ENCODE data around the gene SETD2.
"Not testable (repeated sequence)": the region's sequence is repeated elsewhere in the genome, so short reads cannot be mapped to it uniquely, and the experiment has no call there.

SETD2 gene, protein sequence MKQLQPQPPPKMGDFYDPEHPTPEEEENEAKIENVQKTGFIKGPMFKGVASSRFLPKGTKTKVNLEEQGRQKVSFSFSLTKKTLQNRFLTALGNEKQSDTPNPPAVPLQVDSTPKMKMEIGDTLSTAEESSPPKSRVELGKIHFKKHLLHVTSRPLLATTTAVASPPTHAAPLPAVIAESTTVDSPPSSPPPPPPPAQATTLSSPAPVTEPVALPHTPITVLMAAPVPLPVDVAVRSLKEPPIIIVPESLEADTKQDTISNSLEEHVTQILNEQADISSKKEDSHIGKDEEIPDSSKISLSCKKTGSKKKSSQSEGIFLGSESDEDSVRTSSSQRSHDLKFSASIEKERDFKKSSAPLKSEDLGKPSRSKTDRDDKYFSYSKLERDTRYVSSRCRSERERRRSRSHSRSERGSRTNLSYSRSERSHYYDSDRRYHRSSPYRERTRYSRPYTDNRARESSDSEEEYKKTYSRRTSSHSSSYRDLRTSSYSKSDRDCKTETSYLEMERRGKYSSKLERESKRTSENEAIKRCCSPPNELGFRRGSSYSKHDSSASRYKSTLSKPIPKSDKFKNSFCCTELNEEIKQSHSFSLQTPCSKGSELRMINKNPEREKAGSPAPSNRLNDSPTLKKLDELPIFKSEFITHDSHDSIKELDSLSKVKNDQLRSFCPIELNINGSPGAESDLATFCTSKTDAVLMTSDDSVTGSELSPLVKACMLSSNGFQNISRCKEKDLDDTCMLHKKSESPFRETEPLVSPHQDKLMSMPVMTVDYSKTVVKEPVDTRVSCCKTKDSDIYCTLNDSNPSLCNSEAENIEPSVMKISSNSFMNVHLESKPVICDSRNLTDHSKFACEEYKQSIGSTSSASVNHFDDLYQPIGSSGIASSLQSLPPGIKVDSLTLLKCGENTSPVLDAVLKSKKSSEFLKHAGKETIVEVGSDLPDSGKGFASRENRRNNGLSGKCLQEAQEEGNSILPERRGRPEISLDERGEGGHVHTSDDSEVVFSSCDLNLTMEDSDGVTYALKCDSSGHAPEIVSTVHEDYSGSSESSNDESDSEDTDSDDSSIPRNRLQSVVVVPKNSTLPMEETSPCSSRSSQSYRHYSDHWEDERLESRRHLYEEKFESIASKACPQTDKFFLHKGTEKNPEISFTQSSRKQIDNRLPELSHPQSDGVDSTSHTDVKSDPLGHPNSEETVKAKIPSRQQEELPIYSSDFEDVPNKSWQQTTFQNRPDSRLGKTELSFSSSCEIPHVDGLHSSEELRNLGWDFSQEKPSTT (N-terminal part only)

DNA sequence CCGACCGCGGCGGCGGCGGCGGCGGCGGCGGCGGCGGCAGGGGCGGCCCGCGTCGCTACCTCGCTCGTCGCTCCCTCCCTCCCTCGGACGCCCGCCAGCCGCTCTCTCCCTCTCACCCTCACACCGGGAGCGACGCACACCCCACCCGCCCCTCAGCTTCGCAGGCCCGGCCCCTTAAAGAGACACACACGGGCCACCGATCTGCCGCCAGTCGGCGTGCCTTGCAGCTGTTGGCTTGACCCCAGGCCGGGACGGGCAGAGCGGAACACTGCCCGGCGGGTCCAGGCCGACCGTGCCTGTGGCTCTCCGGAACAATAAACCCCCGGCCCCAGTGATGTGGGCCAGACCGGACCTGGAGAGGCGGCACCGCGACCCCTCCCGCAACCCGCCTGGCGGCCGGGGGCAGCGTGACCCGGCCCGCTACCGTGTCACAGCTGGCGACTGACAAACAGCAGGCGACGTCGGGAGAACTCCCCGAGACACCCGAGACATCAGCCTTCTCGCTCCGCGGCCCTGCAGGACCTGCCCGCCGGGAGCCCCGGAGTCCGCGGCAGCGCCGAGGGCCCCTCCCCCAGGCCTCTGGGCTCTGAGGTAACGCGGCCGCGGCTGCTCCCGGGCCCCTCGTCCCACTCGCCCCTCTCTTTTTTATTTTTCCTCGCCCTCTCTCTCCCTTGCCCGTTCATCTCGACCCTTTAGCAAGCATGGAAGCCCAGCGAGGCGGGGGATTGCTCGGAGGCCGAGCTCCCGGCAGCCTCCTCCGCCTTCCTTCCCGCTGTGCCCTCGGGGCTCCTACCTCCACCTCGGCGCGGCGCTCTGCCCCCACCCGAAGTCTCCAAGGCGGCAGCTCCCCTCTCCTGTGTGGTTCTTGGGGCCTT is at the start of gene SETD2:
TSS of gene SETD2 (minus strand) at position 107 of the 875 bp plus-strand sequence. CDS start 189 bp downstream, outside the sequence.
- DNase-seq (ENCODE audit: low spot score): peak; percentile 83

DNA sequence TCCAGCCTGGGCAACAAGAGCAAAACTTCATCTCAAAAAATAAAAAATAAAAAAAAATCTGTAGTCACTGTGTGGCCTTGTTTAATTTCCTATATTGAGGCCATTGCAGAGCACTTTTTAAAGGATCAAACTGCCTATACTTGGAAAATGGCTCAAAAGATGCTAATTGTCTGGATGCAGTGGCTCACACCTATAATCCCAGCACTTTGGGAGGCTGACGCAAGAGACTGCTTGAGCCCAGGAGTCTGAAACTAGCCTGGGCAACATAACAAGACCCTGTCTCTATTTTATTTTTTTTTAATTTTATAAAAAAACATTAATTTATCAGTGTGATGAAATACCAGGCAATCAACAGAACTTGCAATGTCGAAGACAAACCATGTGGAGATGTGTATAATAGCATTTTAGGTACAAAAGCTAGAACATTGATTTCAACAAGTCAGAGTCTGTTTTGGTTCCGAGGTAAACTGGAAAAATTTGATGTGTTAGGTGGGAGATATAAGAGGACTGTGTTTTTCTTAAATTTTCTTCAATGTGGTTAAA is 47.0 kb upstream of the SETD2 start:
- DNase-seq (ENCODE audit: low spot score): no peak

DNA sequence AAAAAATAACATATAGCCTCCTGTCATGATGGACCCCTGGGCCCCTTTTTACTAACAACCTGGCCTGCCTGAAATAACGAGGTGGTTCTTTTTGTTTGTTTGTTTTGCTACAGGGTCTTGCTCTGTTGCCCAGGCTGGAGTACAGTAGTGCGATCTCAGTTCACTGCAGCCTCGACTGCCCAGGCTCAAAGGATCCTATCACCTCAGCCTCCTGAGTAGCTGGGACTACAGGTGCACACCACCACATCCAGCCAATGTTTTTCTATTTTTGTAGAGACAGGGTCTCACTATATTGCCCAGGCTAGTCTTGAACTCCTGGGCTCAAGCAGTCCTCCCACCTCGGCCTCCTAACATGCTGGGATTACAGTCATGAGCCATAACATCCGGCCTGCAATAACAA is 42.1 kb upstream of the SETD2 start:
- DNase-seq (ENCODE audit: low spot score): not testable (repeated sequence)

DNA sequence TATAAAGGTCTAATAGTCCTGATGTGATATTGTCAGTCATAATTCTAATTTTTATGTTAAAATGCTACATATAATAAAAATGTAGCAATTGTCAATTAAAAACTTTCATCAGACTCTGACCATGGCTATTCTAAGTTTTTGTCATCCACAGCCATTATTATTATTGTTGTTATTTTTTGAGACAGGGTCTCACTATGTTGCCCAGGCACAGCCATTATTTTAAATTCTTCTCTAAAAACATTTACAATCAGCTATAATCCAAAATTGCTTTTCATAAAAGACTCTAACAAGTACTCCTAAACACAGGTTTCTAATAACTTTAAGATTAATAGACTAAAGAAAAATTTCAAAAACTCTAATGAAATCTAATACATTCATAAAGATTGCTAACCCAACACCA is 41.0 kb upstream of the SETD2 start:
- DNase-seq (ENCODE audit: low spot score): no peak

DNA sequence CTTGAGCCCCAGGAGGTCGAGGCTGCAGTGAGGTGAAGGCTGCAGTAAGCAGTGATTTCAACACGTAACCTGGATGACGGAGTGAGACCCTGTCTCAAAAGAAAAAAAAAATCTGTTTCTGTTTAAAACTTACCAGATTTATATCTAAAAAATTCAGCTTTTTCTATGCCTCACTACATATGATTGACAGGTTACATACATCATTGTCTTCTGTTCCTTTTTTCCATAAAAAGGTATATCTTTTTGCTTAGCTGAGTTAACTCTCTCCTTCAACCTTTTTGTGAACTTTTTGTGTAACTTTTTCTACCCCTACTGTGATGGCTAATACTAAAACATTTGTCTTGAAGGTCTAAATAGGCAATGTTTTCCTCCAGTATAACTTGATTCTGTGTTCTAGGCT is 38.6 kb upstream of the SETD2 start:
- no peak for DNase-seq (ENCODE audit: low spot score)

DNA sequence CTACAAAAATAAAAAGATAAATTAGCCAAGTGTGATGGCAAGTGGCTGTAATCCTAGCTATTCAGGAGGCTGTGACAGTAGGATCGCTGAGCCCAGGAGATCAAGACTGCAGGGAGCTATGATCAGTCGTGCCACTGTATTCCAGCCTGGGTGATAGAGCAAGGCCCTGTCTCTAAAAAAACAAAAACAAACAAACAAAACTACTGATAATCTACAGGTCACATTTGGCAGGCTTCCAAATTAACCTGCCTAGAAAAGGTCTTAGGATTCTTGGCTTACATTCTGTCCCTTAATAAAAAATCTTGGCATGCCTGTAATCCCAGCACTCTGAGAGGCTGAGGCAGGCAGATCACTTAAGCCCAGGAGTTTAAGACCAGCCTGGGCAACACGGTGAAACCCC is 33.4 kb upstream of the SETD2 start:
- DNase-seq (ENCODE audit: low spot score): no peak

DNA sequence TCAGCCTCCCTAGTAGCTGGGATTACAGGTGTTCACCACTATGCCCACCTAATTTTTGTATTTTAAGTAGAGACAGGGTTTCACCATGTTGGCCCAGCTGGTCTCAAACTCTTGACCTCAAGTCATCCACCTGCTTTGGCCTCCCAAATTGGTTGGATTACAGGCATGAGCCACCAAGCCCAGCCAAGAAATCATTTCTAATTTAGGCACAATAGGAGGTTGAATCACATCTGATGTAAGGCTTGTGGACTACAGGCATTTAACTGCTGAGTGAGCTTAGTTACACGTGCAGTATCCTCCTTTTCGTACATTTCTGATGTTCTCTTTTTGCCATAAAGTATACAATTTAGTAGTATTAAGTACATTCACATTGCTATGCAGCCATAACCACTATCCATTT is 31.1 kb upstream of the SETD2 start:
- no peak for DNase-seq (ENCODE audit: low spot score)

DNA sequence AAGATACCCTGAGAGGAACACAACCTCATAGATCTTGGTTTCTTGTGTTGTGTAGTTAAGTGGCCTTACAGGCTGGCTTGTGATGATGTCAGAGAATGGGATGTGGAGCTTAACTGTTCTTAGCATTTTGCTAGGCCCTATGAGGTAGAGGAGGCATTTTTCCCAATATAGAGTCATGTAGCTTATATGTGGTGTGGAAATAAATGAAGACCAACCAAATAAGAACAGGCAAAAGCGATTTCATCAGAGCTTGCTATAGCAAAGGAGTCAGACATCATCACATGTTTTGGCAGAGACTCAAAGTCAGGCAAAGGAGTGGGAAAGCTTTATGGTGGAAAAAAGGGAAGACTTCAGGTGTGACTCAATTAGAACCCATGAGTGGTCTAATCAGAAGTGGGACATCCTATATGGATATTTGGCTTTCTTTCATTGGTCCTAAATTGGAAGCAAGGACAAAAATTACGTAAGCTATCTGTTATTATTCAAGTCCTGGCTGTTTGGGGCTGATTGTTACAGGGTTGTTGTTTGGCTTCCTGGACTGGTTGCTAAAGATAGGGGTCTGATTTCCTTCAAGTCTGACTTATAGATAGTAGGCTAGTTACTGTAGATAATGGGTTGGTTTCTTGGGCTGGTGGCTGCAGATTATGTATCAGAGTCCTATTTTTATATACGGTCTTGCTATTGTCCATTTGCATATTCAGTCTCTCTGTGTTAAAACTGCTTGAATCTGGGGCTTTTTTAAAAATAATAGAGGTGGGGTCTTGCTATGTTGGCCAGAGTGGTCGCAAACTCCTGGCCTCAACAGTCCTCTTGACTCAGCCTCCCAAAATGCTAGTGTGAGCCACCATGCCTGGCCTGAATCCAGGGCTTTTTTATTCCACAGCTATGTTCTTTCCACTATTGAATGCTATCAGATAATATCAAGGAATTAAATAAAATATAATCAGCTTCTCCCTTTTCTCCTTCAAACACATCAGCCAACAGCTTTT is 30.3 kb upstream of the SETD2 start:
- no peak for DNase-seq (ENCODE audit: low spot score)

DNA sequence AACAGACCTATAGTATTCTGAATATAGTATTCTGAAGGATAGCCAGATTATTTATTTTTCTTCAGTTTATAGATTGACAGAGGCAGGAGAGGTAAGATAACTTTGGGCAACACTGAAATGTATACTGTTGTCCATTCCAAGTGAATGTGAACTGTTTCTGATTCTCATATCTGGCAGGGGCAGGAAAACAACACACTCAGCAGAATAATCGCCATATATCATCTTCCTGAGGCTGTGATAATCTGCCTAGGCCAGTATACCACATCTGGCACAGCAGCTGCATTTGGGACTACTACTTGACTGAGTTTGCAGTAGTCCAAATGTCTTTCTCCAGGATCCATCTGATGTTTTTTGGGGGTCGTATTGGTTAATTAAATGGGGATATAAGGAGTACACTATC is 22.4 kb upstream of the SETD2 start:
- no peak for DNase-seq (ENCODE audit: low spot score)

DNA sequence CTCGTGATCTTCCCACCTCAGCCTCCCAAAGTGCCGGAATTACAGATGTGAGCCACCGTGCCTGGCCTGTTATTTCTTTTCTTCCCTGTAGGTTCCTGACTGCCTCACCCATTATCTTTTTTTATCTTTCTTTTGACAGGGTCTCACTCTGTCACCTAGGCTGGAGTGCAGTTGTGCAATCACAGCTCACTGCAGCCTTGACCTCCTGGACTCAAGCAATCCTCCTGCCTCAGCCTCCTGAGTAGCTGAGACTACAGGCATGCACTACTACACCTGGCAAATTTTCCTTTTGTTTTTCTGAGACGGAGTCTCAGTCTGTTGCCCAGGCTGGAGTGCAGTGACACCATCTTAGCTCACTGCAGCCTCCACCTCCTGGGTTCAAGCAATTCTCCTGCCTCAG is 17.8 kb upstream of the SETD2 start:
- DNase-seq (ENCODE audit: low spot score): not testable (repeated sequence)

DNA sequence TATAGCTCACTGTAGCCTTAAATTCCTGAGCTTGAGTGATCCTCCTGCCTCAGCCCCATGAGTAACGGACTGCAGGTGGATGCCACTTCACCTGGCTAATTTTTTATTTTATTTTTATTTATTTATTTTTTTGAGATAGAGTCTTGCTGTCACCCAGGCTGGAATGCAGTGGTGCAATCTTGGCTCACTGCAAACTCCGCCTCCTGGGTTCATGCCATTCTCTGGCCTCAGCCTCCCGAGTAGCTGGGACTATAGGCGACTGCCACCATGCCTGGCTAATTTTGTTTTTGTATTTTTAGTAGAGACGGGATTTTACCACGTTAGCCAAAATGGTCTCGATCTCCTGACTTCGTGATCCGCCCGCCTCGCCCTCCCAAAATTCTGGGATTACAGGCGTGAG is 16.1 kb upstream of the SETD2 start:
- not testable (repeated sequence) for DNase-seq (ENCODE audit: low spot score)

DNA sequence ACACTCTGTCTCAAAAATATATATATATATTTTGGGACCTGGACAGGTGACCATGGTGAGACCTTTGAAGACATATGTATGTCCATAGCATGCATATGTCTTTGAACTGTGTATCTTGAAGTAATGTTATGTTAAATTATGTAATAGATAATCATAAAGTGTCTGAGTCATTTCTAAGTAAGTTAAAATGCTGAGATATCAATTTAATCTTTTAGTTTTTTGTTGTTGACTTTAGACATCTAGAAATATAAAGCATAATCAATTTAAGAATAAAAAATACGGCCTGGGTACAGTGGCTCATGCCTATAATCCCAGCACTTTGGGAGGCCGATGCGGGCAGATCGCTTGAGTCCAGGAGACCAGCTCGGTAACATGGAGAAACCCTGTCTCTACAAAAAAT is 12.7 kb upstream of the SETD2 start:
- no peak for DNase-seq (ENCODE audit: low spot score)

DNA sequence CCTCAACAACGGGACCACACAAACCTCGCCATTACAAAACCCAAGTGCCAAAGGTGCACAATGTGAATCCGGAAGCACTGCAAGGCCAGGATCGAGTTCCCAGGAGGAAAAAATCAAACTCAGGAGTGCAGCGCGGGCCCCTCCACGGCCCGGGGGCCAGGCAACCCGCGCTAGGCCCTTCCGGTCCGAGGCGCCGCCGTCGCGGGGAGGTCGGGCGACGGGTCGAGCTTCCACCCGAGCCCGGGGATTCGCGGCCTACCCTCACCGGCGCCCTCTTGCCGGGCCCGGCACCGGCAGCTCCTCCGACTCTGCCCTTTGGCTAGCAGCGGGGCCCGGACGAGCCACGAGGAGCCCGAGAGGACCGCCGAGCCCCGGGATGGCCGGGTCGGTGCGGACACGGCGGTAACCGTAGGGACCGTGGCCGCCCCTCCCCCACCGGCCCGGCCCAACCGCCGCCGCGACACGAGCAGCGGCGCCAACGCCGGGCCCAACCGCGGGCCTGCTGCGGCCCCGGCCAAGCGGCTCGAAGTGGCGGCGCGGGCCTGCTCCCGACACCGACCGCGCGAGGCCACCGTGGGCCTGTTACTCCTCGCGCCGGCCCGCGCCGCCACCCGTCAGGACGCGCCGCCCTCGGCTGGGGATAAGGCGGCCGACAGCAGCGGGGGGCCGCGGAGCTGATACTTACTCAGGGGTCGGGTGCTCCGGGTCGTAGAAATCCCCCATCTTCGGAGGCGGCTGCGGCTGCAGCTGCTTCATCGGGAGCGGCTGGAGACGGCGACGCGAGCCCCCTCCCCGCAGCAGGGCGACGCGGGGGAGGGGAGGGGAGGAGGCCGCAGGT is 525 bp downstream of the SETD2 start:
- DNase-seq (ENCODE audit: low spot score): peak; percentile 30

DNA sequence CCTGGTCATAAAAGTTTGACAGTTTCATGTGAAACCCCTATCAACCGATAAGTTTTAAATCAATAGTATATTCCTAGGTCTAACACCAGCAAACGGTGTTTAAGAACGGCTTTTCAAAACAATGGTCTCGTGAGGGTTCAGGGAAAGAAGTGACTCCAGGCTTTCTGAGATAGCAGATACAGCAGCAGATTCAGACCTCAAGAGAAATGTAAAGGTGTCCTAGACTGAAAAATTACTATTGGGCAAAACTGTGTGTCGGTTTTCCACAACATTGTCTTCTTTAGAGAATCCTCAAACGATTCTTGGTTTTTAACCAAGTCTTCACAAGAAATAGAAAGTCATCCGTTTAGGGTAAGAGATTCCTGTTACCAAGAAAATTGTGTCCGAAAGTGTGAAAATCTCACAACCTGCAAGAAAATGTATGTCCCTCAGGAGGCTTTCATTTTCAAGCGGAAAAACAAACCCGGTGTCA is 1.2 kb downstream of the SETD2 start:
- no peak for DNase-seq (ENCODE audit: low spot score)

DNA sequence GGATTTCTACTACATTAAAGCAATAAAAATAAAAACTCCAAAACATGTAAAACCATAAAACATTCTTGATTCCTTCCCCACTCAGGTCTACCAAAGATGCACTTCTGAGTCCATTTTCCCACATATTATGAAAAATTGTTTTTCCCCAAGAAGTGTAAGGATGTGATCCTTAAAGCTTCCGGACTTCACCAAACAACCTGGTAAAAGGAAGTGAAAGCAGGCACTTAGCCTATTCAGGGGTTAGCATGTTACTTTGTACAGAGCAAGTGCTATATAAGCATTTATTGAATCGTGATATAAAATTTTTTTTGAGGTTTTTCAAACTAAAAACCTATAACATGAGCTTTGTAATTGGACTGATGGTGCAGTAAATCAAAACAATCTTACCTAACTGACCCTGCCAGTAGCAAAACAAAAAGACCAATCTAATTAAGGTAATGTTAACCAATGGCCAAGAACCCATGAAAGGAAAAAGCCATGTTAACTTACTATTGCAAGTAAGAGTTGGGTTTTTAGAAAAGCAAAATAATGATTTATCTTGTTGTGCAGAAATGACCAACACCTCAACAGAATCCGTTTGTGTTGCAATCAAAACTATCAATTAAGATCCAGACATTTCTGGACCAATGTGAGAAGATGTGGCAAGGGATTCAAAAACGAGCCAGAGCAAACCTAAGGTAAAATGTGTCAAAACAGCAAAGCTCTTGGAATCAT is 1.8 kb downstream of the SETD2 start:
- no peak for DNase-seq (ENCODE audit: low spot score)

DNA sequence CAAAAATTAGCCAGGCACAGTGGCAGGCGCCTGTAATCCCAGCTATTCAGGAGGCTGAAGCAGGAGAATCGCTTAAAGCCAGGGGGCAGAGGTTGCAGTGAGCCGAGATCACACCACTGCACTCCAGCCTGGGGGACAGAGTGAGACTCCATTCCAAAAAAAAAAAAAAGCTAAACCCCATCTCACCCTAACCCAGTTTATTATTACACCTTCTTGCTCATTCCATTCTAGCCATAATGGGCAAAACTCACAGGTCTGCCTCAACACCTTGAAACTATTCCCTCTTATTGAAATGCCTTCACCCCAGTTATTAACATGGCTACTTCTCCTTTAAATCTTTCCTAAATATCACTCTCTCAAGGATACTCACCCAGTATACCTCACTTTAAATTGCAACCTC is 4.1 kb downstream of the SETD2 start:
- DNase-seq (ENCODE audit: low spot score): no peak

DNA sequence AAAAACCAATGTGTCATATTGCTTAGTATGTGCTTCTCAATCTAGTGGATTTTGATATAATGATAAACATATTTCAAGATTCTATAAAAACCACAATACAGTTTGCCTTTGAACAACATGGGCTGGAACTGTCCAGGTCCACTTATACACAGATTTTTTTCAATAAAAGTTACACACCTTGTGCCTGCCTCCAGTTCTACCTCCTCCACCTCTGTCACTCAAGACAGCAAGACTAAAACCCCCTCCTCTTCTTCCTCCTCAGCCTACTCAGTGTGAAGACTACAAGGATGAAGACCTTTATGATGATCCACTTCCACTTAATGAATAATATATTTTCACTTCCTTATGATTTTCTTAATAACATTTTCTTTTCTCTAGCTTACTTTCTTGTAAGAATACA is 5.7 kb downstream of the SETD2 start:
- no peak for DNase-seq (ENCODE audit: low spot score)

DNA sequence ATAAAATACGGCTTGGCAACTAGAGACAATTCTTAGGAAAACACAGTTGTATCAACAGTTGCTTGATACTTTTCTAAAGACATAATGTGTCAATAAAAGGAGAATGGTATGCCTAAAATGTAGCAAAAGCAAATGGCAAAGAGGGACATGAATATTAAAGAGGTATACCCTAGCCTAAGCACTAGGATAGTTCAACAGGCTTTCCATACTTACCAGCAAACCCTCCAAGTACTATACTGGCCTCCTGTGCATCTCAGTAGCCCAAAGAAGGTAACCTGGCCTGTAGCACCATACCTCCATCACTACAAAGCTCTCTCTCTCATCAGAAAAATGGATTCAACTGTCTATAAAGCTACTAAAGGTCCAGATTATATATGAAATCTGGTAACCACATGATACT is 7.5 kb downstream of the SETD2 start:
- no peak for DNase-seq (ENCODE audit: low spot score)
